Small intestine (tissue), 7 donors: ENCODE measurements around the gene KRTAP10-2. TPM values are rescaled to one million over a fixed set of nuclear protein-coding genes. Genes with fewer than 3 reads are reported as not detected.
"Not testable (repeated sequence)": the region's sequence is repeated elsewhere in the genome, so short reads cannot be mapped to it uniquely, and the experiment has no call there.

Source experiments
- DNase-seq, 2 donors: peaks; one replicate each; pipeline versions ENCODE4 v3.0.0 to v3.0.0-alpha.2; 2013
- FAIRE-seq: peaks from 2 replicates; lab custom pipeline; 2012; peaks lifted over from hg19 to GRCh38; lab: Jason Lieb, UNC
- H3K27ac ChIP-seq, 3 donors: one replicate each; pipeline ENCODE4 v1.5.1; 2013; ENCODE audit warnings: low read length in 2 of 3, mild to moderate bottlenecking in 2 of 3, control low read depth in 1 of 3, inconsistent platforms in 1 of 3, low read depth in 1 of 3, moderate library complexity in 1 of 3
- H3K27me3 ChIP-seq, 3 donors: one replicate each; pipeline ENCODE4 v1.6.1; 2013; ENCODE audit warnings: low read length in 3 of 3, inconsistent platforms in 1 of 3; ENCODE audit not compliant: control insufficient read depth in 3 of 3, insufficient read depth in 3 of 3
- H3K36me3 ChIP-seq, 3 donors: one replicate each; pipeline ENCODE4 v1.6.1; 2013; ENCODE audit warnings: low read length in 3 of 3, inconsistent platforms in 1 of 3, low read depth in 1 of 3, mild to moderate bottlenecking in 1 of 3, moderate library complexity in 1 of 3; ENCODE audit not compliant: control insufficient read depth in 3 of 3, insufficient read depth in 2 of 3
- H3K4me1 ChIP-seq, 3 donors: one replicate each; pipeline ENCODE4 v1.6.1; 2013; ENCODE audit warnings: low read length in 2 of 3, inconsistent platforms in 1 of 3, low read depth in 1 of 3, mild to moderate bottlenecking in 1 of 3, moderate library complexity in 1 of 3; ENCODE audit not compliant: control insufficient read depth in 3 of 3, insufficient read depth in 2 of 3
- H3K4me3 ChIP-seq, 3 donors: one replicate each; pipeline ENCODE4 v1.5.1; 2013; ENCODE audit warnings: low read length in 3 of 3, control low read depth in 1 of 3, inconsistent platforms in 1 of 3, low read depth in 1 of 3, mild to moderate bottlenecking in 1 of 3, moderate library complexity in 1 of 3
- H3K9me3 ChIP-seq, 2 donors: one replicate each; pipeline ENCODE4 v1.6.1; 2013; ENCODE audit warnings: low read depth in 1 of 2, low read length in 1 of 2; ENCODE audit not compliant: control insufficient read depth in 2 of 2, insufficient read depth in 1 of 2
- WGBS, 3 donors: extraction: QIAGEN DNeasy Blood & Tissue Kit; methylation state at CpG; one replicate each; pipeline ENCODE4 v1.1.7; 2013; 5-methylcytosine and 5-hydroxymethylcytosine counted together
- polyA plus RNA-seq, 4 donors: library from polyadenylated mRNA; stranded (reverse) in 3 of 4; unstranded in 1 of 4; fragments of 200-250 nt in 3 of 4; fragments of 120-200 nt in 1 of 4; gene quantifications; one replicate each; pipeline versions ENCODE4 v1.2.1 to v1.2.3, GENCODE V29; 2013
- donor health status: healthy with polysubstance abuse.
- donor health status: control.
- donor health status: control.
- donor health status: Bipolar disorder and iron deficiency.
- donor health status: healthy.

The KRTAP10-2 gene
- polyA plus RNA-seq, 4 donors: not detected

DNA sequence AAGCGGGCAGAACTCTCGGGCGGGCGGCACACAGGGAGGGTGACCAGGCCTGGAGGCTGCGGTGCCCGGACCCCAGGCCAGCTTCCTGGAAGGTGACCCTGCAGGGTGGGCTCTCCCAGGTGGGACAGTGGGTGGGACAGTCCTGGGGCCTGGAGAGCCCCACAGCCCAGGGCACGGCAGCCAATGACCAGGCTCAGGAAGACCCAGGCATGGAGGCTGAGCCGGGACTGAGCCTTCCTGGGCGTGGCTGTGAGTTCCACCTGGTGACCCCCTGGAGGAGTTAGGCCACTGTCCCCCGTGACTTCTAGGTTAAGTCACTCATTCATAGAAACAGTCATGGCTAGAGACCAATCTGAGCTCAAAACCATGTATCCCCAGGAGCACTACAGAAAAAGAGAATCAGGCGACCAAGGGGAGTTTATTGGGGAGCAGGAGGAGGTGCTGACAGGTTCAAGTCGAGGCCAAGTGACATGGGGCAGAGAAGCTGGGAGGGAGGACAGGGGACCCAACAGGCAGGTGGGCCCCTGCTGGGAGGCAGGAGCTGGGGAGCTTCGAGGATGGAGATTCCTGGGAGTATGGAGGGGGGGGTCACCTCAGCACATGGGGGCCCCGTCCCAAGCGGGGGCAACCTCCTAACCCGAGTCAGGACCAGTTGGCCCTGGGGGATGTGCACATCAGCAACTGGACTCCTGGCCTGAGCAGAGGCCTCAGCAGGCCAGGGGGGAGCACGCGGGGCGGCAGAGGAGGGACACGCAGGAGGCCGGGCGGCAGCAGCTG is 27.9 kb upstream of the KRTAP10-2 start:
- WGBS, 3 donors: 72 to 77% (median 77%) methylated on average over 14 to 22 of the region's 22 CpGs
- no peak for FAIRE-seq

DNA sequence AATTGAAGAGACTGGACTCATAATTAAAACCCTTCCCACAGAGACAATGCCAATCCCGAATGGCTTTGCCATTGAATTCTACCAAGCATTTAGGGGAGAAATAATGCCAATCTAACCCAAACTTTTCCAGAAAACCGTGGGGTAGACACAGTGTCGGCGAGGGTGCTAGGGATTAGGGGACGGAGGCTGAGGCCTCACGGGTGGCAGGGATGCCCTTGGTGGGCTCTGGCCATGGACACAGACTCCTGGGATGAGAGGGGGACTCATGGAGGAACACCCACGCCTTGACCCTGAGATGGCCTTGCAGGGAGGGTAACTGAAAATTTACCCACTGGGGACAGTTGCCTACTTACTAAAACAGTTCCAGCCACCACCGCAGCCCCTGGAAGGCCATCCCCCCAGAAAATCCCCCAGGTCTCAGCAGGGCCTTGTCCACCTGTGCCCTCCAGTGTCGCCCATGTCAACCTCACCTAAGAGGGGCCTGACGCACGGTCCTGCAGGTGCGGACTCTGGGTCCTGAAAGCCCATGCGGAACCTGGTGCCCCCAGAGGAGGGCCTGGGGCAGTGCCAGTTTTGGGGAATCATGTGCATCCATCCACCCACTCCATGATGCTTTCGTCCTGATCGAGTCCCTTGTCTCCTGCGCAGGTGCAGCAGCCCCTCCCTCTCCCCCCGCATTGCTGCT is 27.2 kb upstream of the KRTAP10-2 start:
- DNase-seq (no peak), FAIRE-seq (no peak)
- Histone ChIP-seq H3K9me3 (peaks cover 0 to 28% of the 10 kb centered on the region in 2 donors), H3K36me3 (no peaks in the 10 kb centered on the region), H3K4me3 (no peak overlapping the region), H3K27me3 (no peaks in the 10 kb centered on the region), H3K4me1 (no peaks in the 10 kb centered on the region), H3K27ac (no peak overlapping the region)
- WGBS, 3 donors: 88 to 94% (median 92%) methylated on average over 15 to 17 of the region's 17 CpGs

More for the DNA sequence above, 27.9 kb upstream of the KRTAP10-2 start:
- H3K9me3 ChIP-seq: peaks cover 0 to 28% of the 10 kb centered on the region in 2 donors
- no peaks in the 10 kb centered on the region for H3K36me3 ChIP-seq
- no peaks in the 10 kb centered on the region for H3K4me1 ChIP-seq
- no peak overlapping the region for H3K27ac ChIP-seq
- DNase-seq: no peak
- no peaks in the 10 kb centered on the region for H3K27me3 ChIP-seq
- no peak overlapping the region for H3K4me3 ChIP-seq

DNA sequence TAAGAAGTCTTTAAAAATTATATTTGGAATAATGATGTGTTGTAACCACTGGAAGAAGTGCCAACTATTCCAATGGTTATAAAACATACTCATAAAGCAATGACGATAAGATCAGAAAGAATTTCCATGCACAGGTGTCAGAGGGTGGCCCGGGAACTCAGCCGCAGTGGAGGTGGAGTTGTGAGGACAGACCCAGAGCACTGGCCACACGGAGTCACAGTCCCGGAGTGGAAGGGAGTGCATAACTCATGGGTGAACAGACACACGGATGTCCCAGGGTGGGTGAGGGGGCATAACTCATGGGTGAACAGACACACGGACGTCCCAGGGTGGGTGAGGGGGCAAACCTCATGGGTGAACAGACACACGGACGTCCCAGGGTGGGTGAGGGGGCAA is 24.7 kb upstream of the KRTAP10-2 start:
- H3K27me3 ChIP-seq: peaks cover 0 to 2% (median 0%) of the 10 kb centered on the region in 3 donors
- 43 to 73% (median 66%) methylated on average over 10 of the region's 10 CpGs for WGBS, 3 donors
- H3K4me3 ChIP-seq: no peak overlapping the region
- H3K27ac ChIP-seq: no peak overlapping the region
- H3K4me1 ChIP-seq: no peaks in the 10 kb centered on the region
- H3K9me3 ChIP-seq: peaks cover 0 to 34% of the 10 kb centered on the region in 2 donors
- DNase-seq: no peak
- no peak for FAIRE-seq
- no peaks in the 10 kb centered on the region for H3K36me3 ChIP-seq

DNA sequence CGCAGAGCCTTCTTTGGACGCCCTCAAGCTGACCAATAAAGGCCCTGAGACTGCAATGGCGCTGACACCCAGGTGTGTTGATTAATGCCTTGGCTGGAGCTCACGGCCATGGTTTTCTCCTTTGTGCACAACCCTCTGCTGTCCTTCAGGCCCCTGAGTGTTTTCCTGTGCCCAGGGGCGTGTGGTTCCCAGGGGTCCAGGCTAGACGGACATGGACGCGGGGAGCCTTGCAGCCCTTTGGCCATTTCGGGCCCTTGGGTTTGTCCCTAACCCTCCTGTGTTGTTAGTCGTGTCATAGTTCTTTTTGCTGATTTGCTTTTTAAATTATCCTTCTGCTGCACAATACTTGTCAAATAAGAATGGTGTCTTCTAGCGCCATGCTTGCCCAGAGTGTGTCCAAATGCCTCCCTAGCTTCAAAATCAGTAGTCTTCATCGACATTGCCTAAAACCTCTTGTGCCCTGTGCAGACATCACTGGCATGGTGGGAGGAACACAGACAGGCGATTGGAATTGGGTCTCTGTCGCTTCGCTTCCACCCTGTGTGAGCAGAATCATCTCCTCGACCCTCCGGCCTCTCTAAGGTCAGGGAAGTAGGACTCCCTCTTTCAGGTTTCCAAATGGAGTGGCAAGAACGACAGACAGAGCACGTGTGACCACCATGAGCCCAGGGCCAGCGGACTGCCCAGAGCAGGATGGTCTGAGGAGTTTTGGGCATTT is 24.2 kb upstream of the KRTAP10-2 start:
- Histone ChIP-seq H3K27ac (no peak overlapping the region), H3K4me3 (no peak overlapping the region), H3K9me3 (peaks cover 0 to 34% of the 10 kb centered on the region in 2 donors), H3K27me3 (peaks cover 0 to 2% (median 0%) of the 10 kb centered on the region in 3 donors), H3K36me3 (no peaks in the 10 kb centered on the region), H3K4me1 (no peaks in the 10 kb centered on the region)
- FAIRE-seq (no peak), DNase-seq (no peak)
- WGBS, 3 donors: 84 to 86% (median 84%) methylated on average over 20 of the region's 20 CpGs

DNA sequence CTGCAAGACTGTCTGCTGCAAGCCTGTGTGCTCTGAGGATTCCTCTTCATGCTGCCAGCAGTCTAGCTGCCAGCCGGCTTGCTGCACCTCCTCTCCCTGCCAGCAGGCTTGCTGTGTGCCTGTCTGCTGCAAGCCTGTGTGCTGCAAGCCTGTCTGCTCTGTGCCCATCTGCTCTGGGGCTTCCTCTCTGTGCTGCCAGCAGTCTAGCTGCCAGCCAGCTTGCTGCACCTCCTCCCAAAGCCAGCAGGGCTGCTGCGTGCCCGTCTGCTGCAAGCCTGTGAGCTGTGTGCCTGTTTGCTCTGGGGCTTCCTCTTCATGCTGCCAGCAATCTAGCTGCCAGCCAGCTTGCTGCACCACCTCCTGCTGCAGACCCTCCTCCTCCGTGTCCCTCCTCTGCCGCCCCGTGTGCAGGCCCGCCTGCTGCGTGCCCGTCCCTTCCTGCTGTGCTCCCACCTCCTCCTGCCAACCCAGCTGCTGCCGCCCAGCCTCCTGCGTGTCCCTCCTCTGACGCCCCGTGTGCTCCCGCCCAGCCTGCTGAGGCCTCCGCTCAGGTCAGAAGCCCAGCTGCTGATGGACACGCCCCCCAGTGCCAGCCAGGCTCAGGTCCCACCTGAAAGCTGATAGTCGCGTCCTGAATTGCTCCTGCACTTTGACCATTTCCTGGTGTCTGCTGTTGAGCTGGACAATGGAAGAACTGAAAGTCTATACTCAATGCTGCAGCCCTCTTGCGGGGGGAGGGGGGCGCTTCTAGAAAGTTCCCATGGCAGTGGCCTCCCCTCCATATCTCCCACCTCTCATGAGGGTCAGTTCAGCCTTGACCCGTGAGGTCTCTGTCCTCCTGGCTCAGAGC is 23.4 kb upstream of the KRTAP10-2 start:
- DNase-seq (peak; percentile 76 to 83), FAIRE-seq (no peak)
- H3K27me3 ChIP-seq: peaks cover 0 to 2% (median 0%) of the 10 kb centered on the region in 3 donors
- H3K4me1 ChIP-seq: no peaks in the 10 kb centered on the region
- peaks cover 0 to 34% of the 10 kb centered on the region in 2 donors for H3K9me3 ChIP-seq
- WGBS, 3 donors: 7 to 31% (median 24%) methylated on average over 15 to 21 of the region's 21 CpGs
- H3K27ac ChIP-seq: no peak overlapping the region
- no peaks in the 10 kb centered on the region for H3K36me3 ChIP-seq
- H3K4me3 ChIP-seq: no peak overlapping the region

DNA sequence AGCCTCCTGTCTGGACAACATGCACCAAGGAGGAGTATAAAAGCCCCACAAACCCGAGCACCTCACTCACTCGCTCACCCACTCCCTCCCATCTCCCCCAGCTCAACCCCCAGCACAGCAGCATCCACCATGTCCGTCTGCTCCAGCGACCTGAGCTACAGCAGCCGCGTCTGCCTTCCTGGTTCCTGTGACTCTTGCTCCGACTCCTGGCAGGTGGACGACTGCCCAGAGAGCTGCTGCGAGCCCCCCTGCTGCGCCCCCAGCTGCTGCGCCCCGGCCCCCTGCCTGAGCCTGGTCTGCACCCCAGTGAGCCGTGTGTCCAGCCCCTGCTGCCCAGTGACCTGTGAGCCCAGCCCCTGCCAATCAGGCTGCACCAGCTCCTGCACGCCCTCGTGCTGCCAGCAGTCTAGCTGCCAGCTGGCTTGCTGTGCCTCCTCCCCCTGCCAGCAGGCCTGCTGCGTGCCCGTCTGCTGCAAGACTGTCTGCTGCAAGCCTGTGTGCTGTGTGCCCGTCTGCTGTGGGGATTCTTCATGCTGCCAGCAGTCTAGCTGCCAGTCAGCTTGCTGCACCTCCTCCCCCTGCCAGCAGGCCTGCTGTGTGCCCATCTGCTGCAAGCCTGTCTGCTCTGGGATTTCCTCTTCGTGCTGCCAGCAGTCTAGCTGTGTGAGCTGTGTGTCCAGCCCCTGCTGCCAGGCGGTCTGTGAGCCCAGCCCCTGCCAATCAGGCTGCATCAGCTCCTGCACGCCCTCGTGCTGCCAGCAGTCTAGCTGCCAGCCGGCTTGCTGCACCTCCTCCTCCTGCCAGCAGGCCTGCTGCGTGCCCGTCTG is 22.5 kb upstream of the KRTAP10-2 start, which contains the start of gene KRTAP10-4:
Gene KRTAP10-4 (plus strand): TSS at position 100 of the 827 bp plus-strand sequence. CDS start 30 bp downstream, at position 130.
- not testable (repeated sequence) for H3K27ac ChIP-seq, H3K4me3 ChIP-seq, FAIRE-seq, H3K27me3 ChIP-seq, H3K36me3 ChIP-seq, H3K4me1 ChIP-seq, DNase-seq
- peaks cover 0 to 34% of the 10 kb centered on the region in 2 donors for H3K9me3 ChIP-seq
- WGBS, 3 donors: 36 to 64% (median 36%) methylated on average over 21 to 22 of the region's 25 CpGs

DNA sequence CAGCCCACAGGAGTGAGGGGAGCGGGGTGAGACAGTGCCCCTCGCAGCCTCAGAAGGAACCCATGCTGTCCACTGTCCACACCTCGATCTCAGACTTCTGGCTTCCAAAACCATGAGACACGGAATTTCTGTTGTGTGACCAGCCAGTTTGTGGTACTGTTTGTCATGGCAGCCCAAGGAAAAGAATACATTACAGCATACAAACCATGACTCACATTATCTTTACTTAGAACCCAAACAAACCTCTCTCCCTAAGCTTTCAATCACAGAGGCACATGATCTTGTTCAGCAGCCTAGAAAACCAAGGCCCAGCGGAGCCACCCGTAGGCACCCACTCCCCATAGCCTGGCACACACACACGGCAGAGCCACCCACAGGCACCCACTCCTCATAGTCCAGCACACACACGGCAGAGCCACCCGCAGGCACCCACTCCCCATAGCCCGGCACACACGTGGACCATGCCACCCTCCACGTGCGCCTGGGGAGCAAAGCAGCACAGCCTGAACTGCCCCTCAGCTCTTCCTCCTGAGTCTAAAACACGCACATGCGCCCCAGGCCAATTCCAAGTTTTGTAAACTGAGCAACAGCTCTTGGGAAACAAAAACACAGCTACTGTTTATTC is 21.8 kb upstream of the KRTAP10-2 start:
- Histone ChIP-seq H3K27ac (no peak overlapping the region), H3K4me1 (no peaks in the 10 kb centered on the region), H3K36me3 (no peaks in the 10 kb centered on the region), H3K4me3 (no peak overlapping the region), H3K27me3 (peaks cover 0 to 2% (median 0%) of the 10 kb centered on the region in 3 donors), H3K9me3 (peaks cover 0 to 29% of the 10 kb centered on the region in 2 donors)
- FAIRE-seq: no peak
- 81 to 87% (median 83%) methylated on average over 15 of the region's 15 CpGs for WGBS, 3 donors
- no peak for DNase-seq
